Measurements from ENCODE around the gene IQSEC2. TPM values are rescaled to one million over a fixed set of nuclear protein-coding genes. Genes with fewer than 3 reads are reported as not detected.

Gene IQSEC2
- total RNA-seq, 2 experiments from 2014 or later, result 0.21 TPM

- POLR2A ChIA-PET, result no interaction called here
- no peaks in the 10 kb centered on the region for H3K36me3 Mint-ChIP-seq (ENCODE audit: low read depth)
These were observed 45.2 kb downstream of the IQSEC2 start for GRCh38 chrX:53236025-53236679.

DNA sequence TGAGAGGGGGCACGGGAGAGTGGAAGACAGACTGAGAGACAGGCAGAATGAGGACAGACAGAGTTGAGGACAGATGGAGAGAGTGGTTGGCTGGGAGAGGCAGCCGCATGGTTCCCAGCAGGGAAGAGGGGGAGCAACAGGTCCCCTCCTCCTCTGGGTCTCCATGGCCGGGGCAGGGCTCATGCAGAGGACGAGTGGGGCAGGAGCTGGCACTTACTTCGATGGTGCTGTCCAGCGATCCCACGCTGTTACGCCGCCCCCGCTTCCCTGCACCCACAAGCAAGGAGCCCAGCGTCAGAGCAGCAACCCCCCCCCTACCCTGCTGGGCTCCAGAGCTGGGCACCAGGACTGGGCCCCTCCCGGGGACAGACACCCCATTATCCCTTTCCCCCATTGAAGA lies 45.8 kb downstream of the IQSEC2 start:
- intact Hi-C loops (cut with DNase I, micrococcal nuclease), result no loop called here
- H3K27ac Mint-ChIP-seq, result no peak overlapping the region
- H3K4me1 Mint-ChIP-seq, result peaks cover 6% of the 10 kb centered on the region
- H3K36me3 Mint-ChIP-seq (ENCODE audit: low read depth), result no peaks in the 10 kb centered on the region
- POLR2A ChIA-PET, result no interaction called here
- H3K27me3 Mint-ChIP-seq, result no peaks in the 10 kb centered on the region
- CTCF ChIA-PET, result no interaction called here
- no peak for ATAC-seq
- H3K9me3 Mint-ChIP-seq (ENCODE audit: low read depth), result no peaks in the 10 kb centered on the region
- no peak overlapping the region for H3K4me3 Mint-ChIP-seq
- DNase-seq, result no peak

More at GRCh38 chrX:53236025-53236679, 45.2 kb downstream of the IQSEC2 start:
- DNase-seq (no peak), ATAC-seq (no peak)
- H3K9me3 Mint-ChIP-seq (ENCODE audit: low read depth), result no peaks in the 10 kb centered on the region
- H3K4me1 Mint-ChIP-seq, result peaks cover 6% of the 10 kb centered on the region
- no peaks in the 10 kb centered on the region for H3K27me3 Mint-ChIP-seq
- CTCF ChIA-PET, result no interaction called here
- no peak overlapping the region for H3K27ac Mint-ChIP-seq
- intact Hi-C loops (cut with DNase I, micrococcal nuclease), result no loop called here
- H3K4me3 Mint-ChIP-seq, result no peak overlapping the region

DNA sequence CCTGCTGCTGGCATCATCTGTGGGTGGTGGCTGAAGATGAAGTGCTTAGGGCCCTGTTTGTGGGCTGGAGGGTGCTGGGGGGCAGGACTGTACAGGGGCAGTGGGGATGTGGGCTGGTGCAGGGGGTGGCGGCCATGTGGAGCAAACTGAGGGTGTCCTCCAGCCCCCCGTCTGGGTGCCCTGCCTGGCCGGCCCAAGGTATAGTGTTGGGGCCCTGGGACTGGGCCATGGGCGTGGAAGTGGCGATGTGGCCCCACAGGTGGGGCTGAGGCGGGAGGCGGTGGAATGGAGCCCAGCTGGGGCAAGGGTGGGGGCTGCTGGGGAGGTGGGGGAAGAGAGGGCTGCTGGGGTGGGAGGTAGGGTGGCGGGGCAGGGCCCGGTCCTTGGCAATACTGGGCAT lies 46.9 kb downstream of the IQSEC2 start:
- ChIA-PET CTCF (no interaction called here), POLR2A (no interaction called here)
- Mint-ChIP-seq H3K4me3 (no peak overlapping the region), H3K27ac (no peak overlapping the region), H3K4me1 (peaks cover 5% of the 10 kb centered on the region), H3K27me3 (no peaks in the 10 kb centered on the region), H3K9me3 (ENCODE audit: low read depth) (no peaks in the 10 kb centered on the region), H3K36me3 (ENCODE audit: low read depth) (no peaks in the 10 kb centered on the region)
- ATAC-seq (no peak), DNase-seq (no peak)
- intact Hi-C loops (cut with DNase I, micrococcal nuclease), result no loop called here

- POLR2A ChIA-PET, result no interaction called here
- H3K27me3 Mint-ChIP-seq, result no peaks in the 10 kb centered on the region
- CTCF ChIA-PET, result interaction anchor here (0.7 to 1.0 kb wide), 2 partner anchors 10 to 11 kb away, joined by 3 read pairs; no protein-coding TSS in a partner anchor
These were observed 47.8 kb downstream of the IQSEC2 start for GRCh38 chrX:53233536-53233935.

DNA sequence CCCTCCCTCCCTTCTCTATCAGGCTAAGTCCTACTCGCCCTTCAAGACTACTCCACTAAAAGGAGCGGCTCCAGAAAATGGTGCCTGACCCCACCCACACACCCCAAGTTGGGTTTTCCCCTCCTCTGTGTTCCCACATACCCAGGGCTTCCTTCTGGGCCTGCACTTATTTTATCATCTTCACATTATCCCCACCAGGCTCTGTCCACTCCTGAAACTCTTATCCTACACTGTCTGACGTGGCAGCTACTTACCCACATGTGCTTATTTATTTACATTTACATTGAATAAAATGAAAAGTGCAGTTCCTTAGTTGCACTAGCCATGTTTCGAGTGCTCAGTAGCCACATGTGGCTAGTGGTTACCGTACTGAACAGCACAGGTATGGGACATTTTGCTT lies 51.3 kb downstream of the IQSEC2 start:
- ATAC-seq (no peak), DNase-seq (no peak)
- Mint-ChIP-seq H3K4me3 (no peak overlapping the region), H3K27me3 (no peaks in the 10 kb centered on the region), H3K36me3 (ENCODE audit: low read depth) (no peaks in the 10 kb centered on the region), H3K4me1 (peaks cover 6% of the 10 kb centered on the region), H3K9me3 (ENCODE audit: low read depth) (no peaks in the 10 kb centered on the region), H3K27ac (no peak overlapping the region)
- CTCF ChIA-PET, result no interaction called here
- intact Hi-C loops (cut with DNase I, micrococcal nuclease), result no loop called here
- POLR2A ChIA-PET, result no interaction called here

More at GRCh38 chrX:53233536-53233935, 47.8 kb downstream of the IQSEC2 start:
- H3K27ac Mint-ChIP-seq, result no peak overlapping the region
- H3K9me3 Mint-ChIP-seq (ENCODE audit: low read depth), result no peaks in the 10 kb centered on the region
- DNase-seq, result no peak
- ATAC-seq, result no peak
- no peak overlapping the region for H3K4me3 Mint-ChIP-seq
- intact Hi-C loops (cut with DNase I, micrococcal nuclease), result no loop called here
- H3K4me1 Mint-ChIP-seq, result no peaks in the 10 kb centered on the region
- no peaks in the 10 kb centered on the region for H3K36me3 Mint-ChIP-seq (ENCODE audit: low read depth)

DNA sequence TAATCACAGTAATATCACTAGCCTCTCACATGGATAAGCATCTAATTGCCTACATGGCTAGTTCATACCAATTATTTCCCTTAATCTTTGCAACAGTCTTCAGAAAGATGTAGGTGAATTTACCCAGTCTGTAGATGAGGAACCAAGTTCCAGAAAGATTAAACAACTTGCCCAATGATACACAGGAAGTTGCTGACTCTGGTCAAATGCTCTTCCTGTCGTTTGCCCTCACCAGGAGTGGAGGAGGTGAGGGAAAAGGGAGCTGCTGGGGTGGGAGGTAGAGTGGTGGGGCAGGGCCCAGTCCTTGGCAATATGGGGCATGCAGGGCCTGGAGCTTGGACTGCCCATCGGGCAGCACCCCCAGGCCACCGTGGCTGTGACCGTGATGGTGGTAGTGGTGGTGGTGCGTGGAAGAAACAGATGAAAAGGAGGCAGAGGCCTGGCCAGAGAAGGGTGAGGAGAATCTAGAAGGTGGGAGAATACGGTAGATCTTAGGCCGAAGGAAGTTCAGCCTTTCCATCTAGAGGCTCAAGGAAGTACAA lies 54.1 kb downstream of the IQSEC2 start:
- Mint-ChIP-seq H3K4me1 (peaks cover 20% of the 10 kb centered on the region), H3K27ac (no peak overlapping the region), H3K9me3 (ENCODE audit: low read depth) (no peaks in the 10 kb centered on the region), H3K36me3 (ENCODE audit: low read depth) (peaks cover 18% of the 10 kb centered on the region), H3K4me3 (no peak overlapping the region), H3K27me3 (no peaks in the 10 kb centered on the region)
- intact Hi-C loops (cut with DNase I, micrococcal nuclease), result loop anchor here in 1 of 2 experiments (10.0 kb wide), 1 partner anchor 818 kb away; the partner anchor contains the start of gene PHF8
- DNase-seq, result no peak
- ChIA-PET POLR2A (no interaction called here), CTCF (interaction anchor here (1.0 to 1.6 kb wide), 2 partner anchors 12 to 13 kb away, joined by 4 read pairs; no protein-coding TSS in a partner anchor)
- ATAC-seq, result no peak

DNA sequence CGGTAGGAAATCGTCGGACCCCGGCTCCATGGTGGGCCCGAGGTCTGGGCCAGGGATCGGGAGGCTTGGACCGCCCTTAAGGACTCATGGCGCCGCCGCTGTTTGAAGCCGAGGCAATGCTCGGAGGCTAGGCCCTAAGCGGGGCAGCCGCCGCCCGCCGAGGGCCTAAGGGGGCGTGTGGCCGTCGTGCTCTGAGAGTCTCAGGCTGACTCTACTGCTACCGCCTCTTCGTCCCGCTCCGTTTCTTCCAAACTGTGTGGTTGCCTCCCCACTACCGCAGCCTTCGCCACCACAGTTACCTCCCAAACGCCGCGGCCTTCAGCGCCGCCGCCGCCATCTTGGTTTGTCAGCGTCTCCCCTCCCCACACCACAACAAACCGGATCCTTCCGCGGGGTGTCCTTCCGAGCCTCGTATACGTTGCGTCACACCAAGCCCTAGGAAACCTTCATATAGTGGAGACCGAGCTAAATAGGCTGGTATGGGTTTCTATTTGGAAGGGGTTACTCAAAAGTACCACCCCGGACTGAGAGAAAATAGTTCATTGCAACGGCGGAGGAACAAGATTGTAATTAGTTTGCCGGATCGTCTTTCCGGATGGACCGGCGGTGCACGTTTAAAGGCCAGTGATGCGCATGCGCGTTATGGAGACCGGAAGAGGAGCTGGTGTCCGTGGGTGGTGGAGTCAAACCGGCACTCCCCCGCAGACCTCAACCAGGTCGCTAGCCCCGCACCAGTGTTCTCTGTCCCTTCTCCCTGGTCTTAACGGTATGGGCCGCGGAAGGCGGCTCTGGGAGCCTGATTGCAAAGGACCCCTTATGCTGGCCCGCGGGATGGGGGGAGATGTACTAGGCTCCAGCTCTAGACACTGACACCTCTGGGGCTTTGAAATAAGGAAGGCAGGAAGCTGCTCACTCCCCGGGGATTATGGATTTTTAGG lies 56.3 kb downstream of the IQSEC2 start, which contains the start of gene KDM5C:
Gene KDM5C, minus strand, starts transcription at position 348 of the 938 bp plus-strand sequence. Its CDS starts 318 bp downstream, at position 30.
- POLR2A ChIA-PET, result interaction anchor here (0.6 to 1.0 kb wide), 6 partner anchors 10 to 818 kb away, joined by 3 to 5 read pairs (median 3); partner anchors contain the start of gene TSPYL2

GRCh38 chrX:53223955-53224859 lies 57.2 kb downstream of the IQSEC2 start:
- Mint-ChIP-seq H3K27me3 (no peaks in the 10 kb centered on the region), H3K36me3 (ENCODE audit: low read depth) (peaks cover 23% of the 10 kb centered on the region), H3K4me1 (peaks cover 29% of the 10 kb centered on the region), H3K9me3 (ENCODE audit: low read depth) (no peaks in the 10 kb centered on the region), H3K4me3 (peak overlapping the region; percentile 79), H3K27ac (peak overlapping the region; percentile 92)
- peak; percentile 66 for ATAC-seq
- intact Hi-C loops (cut with DNase I, micrococcal nuclease), result loop anchor here (1.0 to 10.0 kb wide), 4 partner anchors 35 to 821 kb away; partner anchors contain the start of genes KANTR (in 1 of the 2), PHF8 (in 1 of the 2) and TSPYL2 (in 1 of the 2)
- POLR2A ChIA-PET, result interaction anchor here (0.6 kb wide), 1 partner anchor 9 kb away, joined by 3 read pairs; no protein-coding TSS in a partner anchor
- peak; percentile 24 for DNase-seq
- CTCF ChIA-PET, result interaction anchor here (0.7 to 1.4 kb wide), 3 partner anchors 9 to 228 kb away, joined by 3 to 4 read pairs (median 3); no protein-coding TSS in a partner anchor

More for the DNA sequence above, 56.3 kb downstream of the IQSEC2 start, which contains the start of gene KDM5C:
- Mint-ChIP-seq H3K4me3 (peak within 1 kb of the TSS; percentile 79), H3K9me3 (ENCODE audit: low read depth) (no peaks in the 10 kb centered on the region), H3K4me1 (peaks cover 29% of the 10 kb centered on the region), H3K36me3 (ENCODE audit: low read depth) (peaks cover 22% of the 10 kb centered on the region), H3K27ac (peak within 1 kb of the TSS; percentile 92), H3K27me3 (no peaks in the 10 kb centered on the region)
- CTCF ChIA-PET, result interaction anchor here (0.7 to 1.4 kb wide), 2 partner anchors 153 to 229 kb away, joined by 3 to 4 read pairs; no protein-coding TSS in a partner anchor
- DNase-seq (peak; percentile 90), ATAC-seq (peak; percentile 79)
- intact Hi-C loops (cut with DNase I, micrococcal nuclease), result loop anchor here (1.0 to 10.0 kb wide), 8 partner anchors 36 to 820 kb away; partner anchors contain the start of genes KANTR (in 2 of the 2), HSD17B10 (in 1 of the 2), PHF8 (in 1 of the 2) and RIBC1 (in 1 of the 2)

DNA sequence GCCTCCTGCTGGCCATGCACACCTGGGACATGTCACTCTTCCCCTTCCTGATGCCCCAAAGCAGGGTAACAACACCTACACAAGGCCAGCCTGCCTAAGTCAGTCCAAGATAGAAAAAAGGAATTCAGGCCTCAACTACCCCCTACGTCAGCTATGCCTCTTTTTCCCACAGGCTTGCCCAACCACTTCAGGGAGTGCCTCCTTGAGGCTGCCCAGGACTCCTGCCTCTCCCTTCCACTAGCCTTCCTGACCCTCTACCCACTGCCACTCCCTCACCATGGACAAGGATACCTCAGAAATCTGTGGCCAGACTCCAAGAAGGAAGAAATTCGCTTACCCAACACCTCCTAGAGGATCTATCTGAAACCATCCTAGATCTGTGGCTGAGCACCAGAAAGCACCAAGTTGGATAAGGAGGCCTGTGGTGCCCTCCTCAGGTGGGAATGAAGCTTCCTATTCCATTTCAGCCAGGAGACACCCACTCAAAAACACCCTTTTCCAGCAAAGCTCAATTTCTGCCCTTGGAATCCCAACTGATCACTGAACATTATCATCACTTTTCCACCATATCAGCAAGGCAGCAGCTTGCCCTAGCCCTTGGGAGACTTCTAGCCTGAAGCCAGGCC lies 58.2 kb downstream of the IQSEC2 start:
- peaks cover 26% of the 10 kb centered on the region for H3K36me3 Mint-ChIP-seq (ENCODE audit: low read depth)
- peaks cover 29% of the 10 kb centered on the region for H3K4me1 Mint-ChIP-seq
- no peak for DNase-seq
- no peaks in the 10 kb centered on the region for H3K9me3 Mint-ChIP-seq (ENCODE audit: low read depth)
- no peaks in the 10 kb centered on the region for H3K27me3 Mint-ChIP-seq
- peak overlapping the region; percentile 79 for H3K4me3 Mint-ChIP-seq
- POLR2A ChIA-PET, result no interaction called here
- no peak for ATAC-seq
- peak overlapping the region; percentile 92 for H3K27ac Mint-ChIP-seq
- CTCF ChIA-PET, result interaction anchor here (0.8 to 1.4 kb wide), 2 partner anchors 11 to 151 kb away, joined by 3 read pairs; no protein-coding TSS in a partner anchor
- intact Hi-C loops (cut with DNase I, micrococcal nuclease), result loop anchor here (5.0 to 10.0 kb wide), 2 partner anchors 131 to 822 kb away; partner anchors contain the start of genes KANTR (in 1 of the 2) and PHF8 (in 1 of the 2)

Measured in activated CD4-positive, alpha-beta T cell treated with anti-CD3 and anti-CD28 coated beads for 36 hours (primary cell).